Activated B cell treated with CpG ODN at 0.5 μM for 24 hours (primary cell): ENCODE data around the gene GAD2. TPM values are rescaled to one million over a fixed set of nuclear protein-coding genes. Genes with fewer than 3 reads are reported as not detected.
A peak's percentile ranks its signal among the peaks of the same experiment; 100 is the strongest.

ENCODE experiments used
- ATAC-seq: fragments of 200-7000 bp; cut with Tn5 transposase; one replicate; pipeline ENCODE4 v1.10.0; 2021; ENCODE audit warnings: low read depth, mild to moderate bottlenecking, moderate library complexity
- CTCF ChIA-PET: fragments of 350-600 bp; sonication (Branson Sonifier 250); formaldehyde crosslinking; loops from one replicate; lab custom pipeline; 2021; ENCODE audit warnings: antibody characterized with exemption; lab: Charles Lee
- POLR2A ChIA-PET: fragments of 350-600 bp; sonication (Branson Sonifier 250); formaldehyde crosslinking; loops from one replicate; lab custom pipeline; 2021; ENCODE audit warnings: antibody characterized with exemption; lab: Charles Lee
- DNase-seq: peaks from one replicate; pipeline ENCODE4 v3.0.0; 2022
- H3K27ac Mint-ChIP-seq: one replicate; pipeline ENCODE4 v1.8.0; 2020; ENCODE audit warnings: mixed read lengths
- H3K27me3 Mint-ChIP-seq: one replicate; pipeline ENCODE4 v1.8.0; 2021; ENCODE audit warnings: mixed read lengths
- H3K36me3 Mint-ChIP-seq: one replicate; pipeline ENCODE4 v1.8.0; 2021; ENCODE audit warnings: low read depth, mixed read lengths
- H3K4me1 Mint-ChIP-seq: one replicate; pipeline ENCODE4 v1.8.0; 2021; ENCODE audit warnings: mixed read lengths
- H3K4me3 Mint-ChIP-seq: one replicate; pipeline ENCODE4 v1.8.0; 2020; ENCODE audit warnings: mild to moderate bottlenecking, mixed read lengths
- H3K9me3 Mint-ChIP-seq: one replicate; pipeline ENCODE4 v1.8.0; 2020; ENCODE audit warnings: mixed read lengths
- CTCF ChIP-seq: fragments of 200-600 bp; IDR thresholded peaks from one replicate; pipeline ENCODE4 v1.8.0; 2022; ENCODE audit warnings: antibody characterized with exemption, mild to moderate bottlenecking
- intact Hi-C: fragments of 100-400 bp; cut with micrococcal nuclease; formaldehyde crosslinking; loops from one replicate; pipeline ENCODE4 v1.15.1; 2024
- total RNA-seq: library from RNA; stranded (reverse); gene quantifications from 2 replicates; pipeline ENCODE4 v1.2.3, GENCODE V29; 2022

The GAD2 gene
- total RNA-seq, 1 donor from 2014 or later, result not detected

- no peak for ATAC-seq
- intact Hi-C loops, result no loop called here
- DNase-seq, result no peak
- Mint-ChIP-seq H3K9me3 (no peaks in the 10 kb centered on the region), H3K27me3 (peaks cover 9% of the 10 kb centered on the region), H3K4me1 (no peaks in the 10 kb centered on the region), H3K27ac (no peak overlapping the region), H3K4me3 (no peak overlapping the region), H3K36me3 (no peaks in the 10 kb centered on the region)
- CTCF ChIA-PET, result no interaction called here
- no peak for TF ChIP-seq CTCF
- POLR2A ChIA-PET, result no interaction called here
These were observed 86.8 kb downstream of the GAD2 start for GRCh38 chr10:26303366-26303765.

DNA sequence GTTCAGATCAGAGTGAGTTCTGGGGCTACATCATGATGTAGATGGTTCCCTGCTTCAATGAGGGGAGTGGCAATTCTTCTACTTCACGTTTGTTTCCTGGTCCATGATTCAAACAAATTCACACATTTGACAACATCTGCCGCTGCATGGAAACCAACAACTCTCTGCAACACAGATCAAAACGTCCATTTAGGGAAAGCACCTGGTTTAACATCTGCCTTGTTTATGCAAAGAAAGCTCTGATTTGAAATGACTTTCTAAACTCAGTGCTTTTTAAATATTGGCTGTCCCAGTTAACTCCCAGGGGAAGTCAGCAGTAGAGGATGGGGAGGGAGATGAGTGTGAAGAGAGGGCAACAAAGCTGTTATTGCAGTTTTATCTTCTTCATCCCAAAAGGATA, 93.8 kb downstream of the GAD2 start:
- Mint-ChIP-seq H3K27ac (no peak overlapping the region), H3K9me3 (no peaks in the 10 kb centered on the region), H3K36me3 (no peaks in the 10 kb centered on the region), H3K4me1 (peaks cover 6% of the 10 kb centered on the region), H3K4me3 (no peak overlapping the region), H3K27me3 (peaks cover 29% of the 10 kb centered on the region)
- ChIA-PET POLR2A (no interaction called here), CTCF (no interaction called here)
- ATAC-seq, result peak; percentile 64
- intact Hi-C loops, result no loop called here
- DNase-seq, result no peak
- no peak for TF ChIP-seq CTCF

GRCh38 chr10:26311383-26311940, 94.9 kb downstream of the GAD2 start:
- Mint-ChIP-seq H3K36me3 (no peaks in the 10 kb centered on the region), H3K4me1 (peaks cover 6% of the 10 kb centered on the region), H3K27ac (no peak overlapping the region), H3K4me3 (no peak overlapping the region), H3K27me3 (peaks cover 28% of the 10 kb centered on the region), H3K9me3 (no peaks in the 10 kb centered on the region)
- TF ChIP-seq CTCF, result no peak
- no peak for DNase-seq
- intact Hi-C loops, result no loop called here
- CTCF ChIA-PET, result no interaction called here
- ATAC-seq, result no peak
- POLR2A ChIA-PET, result no interaction called here

- Mint-ChIP-seq H3K36me3 (no peaks in the 10 kb centered on the region), H3K4me1 (peaks cover 6% of the 10 kb centered on the region), H3K27ac (no peak overlapping the region), H3K27me3 (peaks cover 26% of the 10 kb centered on the region), H3K9me3 (no peaks in the 10 kb centered on the region), H3K4me3 (no peak overlapping the region)
- POLR2A ChIA-PET, result no interaction called here
- TF ChIP-seq CTCF, result no peak
- DNase-seq (no peak), ATAC-seq (no peak)
- CTCF ChIA-PET, result no interaction called here
- intact Hi-C loops, result no loop called here
These were observed 97.9 kb downstream of the GAD2 start for GRCh38 chr10:26314265-26315013.

DNA sequence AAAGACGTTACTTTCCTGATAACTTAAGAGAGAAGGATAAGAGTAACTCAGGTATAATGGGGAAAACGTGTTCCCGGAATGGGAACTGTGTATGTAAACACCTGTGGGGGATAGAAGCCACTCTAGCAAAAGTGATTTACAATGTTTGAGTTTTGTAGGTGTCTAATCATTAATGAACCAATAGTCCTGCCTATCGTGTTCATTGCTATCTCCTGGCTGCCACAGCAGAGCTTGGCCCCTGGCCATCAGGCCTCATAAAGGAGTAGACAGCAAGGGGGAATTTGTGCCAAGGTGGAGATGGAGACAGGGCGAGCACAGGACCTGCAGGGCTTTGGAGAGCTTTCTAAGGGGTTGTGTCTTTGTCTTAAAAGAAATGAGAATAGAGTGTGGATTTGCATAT, 102.1 kb downstream of the GAD2 start:
- ATAC-seq (no peak), DNase-seq (no peak)
- Mint-ChIP-seq H3K9me3 (no peaks in the 10 kb centered on the region), H3K4me3 (no peak overlapping the region), H3K36me3 (no peaks in the 10 kb centered on the region), H3K4me1 (no peaks in the 10 kb centered on the region), H3K27ac (no peak overlapping the region), H3K27me3 (peaks cover 14% of the 10 kb centered on the region)
- ChIA-PET POLR2A (no interaction called here), CTCF (no interaction called here)
- intact Hi-C loops, result no loop called here
- no peak for TF ChIP-seq CTCF
